Stimulated activated naive CD8-positive, alpha-beta T cell treated with anti-CD3 and anti-CD28 coated beads, Interleukin-15, amount 100 ng/mL, for 72 hours (primary cell): ENCODE measurements around the gene ITM2A.

Source experiments
- ATAC-seq: fragments of 150-1000 bp; cut with Tn5 transposase; 2 replicates; pipeline ENCODE4 v1.10.0; 2021; ENCODE audit warnings: mild to moderate bottlenecking, moderate library complexity
- DNase-seq, 2 donors: peaks; one replicate each; pipeline ENCODE4 v3.0.0; 2021 to 2022
- H3K27ac Mint-ChIP-seq, 2 donors: one replicate each; pipeline ENCODE4 v1.8.0; 2022; ENCODE audit warnings: mild to moderate bottlenecking in 2 of 2, mixed read lengths in 2 of 2, moderate library complexity in 2 of 2
- H3K27me3 Mint-ChIP-seq: one replicate; pipeline ENCODE4 v1.8.0; 2022; ENCODE audit warnings: mixed read lengths
- H3K4me1 Mint-ChIP-seq: one replicate; pipeline ENCODE4 v1.8.0; 2022; ENCODE audit warnings: mild to moderate bottlenecking, mixed read lengths
- H3K4me3 Mint-ChIP-seq, 2 donors: one replicate each; pipeline ENCODE4 v1.8.0; 2022; ENCODE audit warnings: mild to moderate bottlenecking in 2 of 2, mixed read lengths in 2 of 2, moderate library complexity in 1 of 2
- H3K9me3 Mint-ChIP-seq, 2 donors: one replicate each; pipeline ENCODE4 v1.8.0; 2022; ENCODE audit warnings: mixed read lengths in 2 of 2

Gene ITM2A

GRCh38 chrX:79366873-79367749, at the start of gene ITM2A:
Gene ITM2A (minus strand): TSS chrX:79367334. CDS start chrX:79367215, 119 bp downstream.
- H3K4me3 Mint-ChIP-seq, result peak within 1 kb of the TSS; percentile 95 to 99
- no peaks in the 10 kb centered on the region for H3K9me3 Mint-ChIP-seq
- H3K27ac Mint-ChIP-seq, result peak within 1 kb of the TSS; percentile 98
- no peaks in the 10 kb centered on the region for H3K27me3 Mint-ChIP-seq
- peak; percentile 49 to 74 for DNase-seq
- H3K4me1 Mint-ChIP-seq, result peaks cover 34% of the 10 kb centered on the region
- peak; percentile 87 for ATAC-seq

GRCh38 chrX:79415056-79415455, 47.9 kb upstream of the ITM2A start:
- no peaks in the 10 kb centered on the region for H3K4me1 Mint-ChIP-seq
- ATAC-seq, result no peak
- no peaks in the 10 kb centered on the region for H3K9me3 Mint-ChIP-seq
- H3K27me3 Mint-ChIP-seq, result no peaks in the 10 kb centered on the region
- H3K27ac Mint-ChIP-seq, result no peak overlapping the region
- no peak for DNase-seq
- H3K4me3 Mint-ChIP-seq, result no peak overlapping the region

GRCh38 chrX:79413963-79414362, 46.8 kb upstream of the ITM2A start:
- ATAC-seq (no peak), DNase-seq (no peak)
- Mint-ChIP-seq H3K4me1 (no peaks in the 10 kb centered on the region), H3K4me3 (no peak overlapping the region), H3K27me3 (no peaks in the 10 kb centered on the region), H3K9me3 (no peaks in the 10 kb centered on the region), H3K27ac (no peak overlapping the region)

GRCh38 chrX:79412972-79413371, 45.8 kb upstream of the ITM2A start:
- no peaks in the 10 kb centered on the region for H3K27me3 Mint-ChIP-seq
- H3K4me3 Mint-ChIP-seq, result peak overlapping the region; percentile 45 to 65
- ATAC-seq (no peak), DNase-seq (no peak)
- H3K9me3 Mint-ChIP-seq, result no peaks in the 10 kb centered on the region
- no peaks in the 10 kb centered on the region for H3K4me1 Mint-ChIP-seq
- peak overlapping the region in 1 of 2 donors; percentile 61 for H3K27ac Mint-ChIP-seq

GRCh38 chrX:79412166-79412565, 45.0 kb upstream of the ITM2A start:
- ATAC-seq (no peak), DNase-seq (no peak)
- Mint-ChIP-seq H3K4me3 (peak overlapping the region in 1 of 2 donors; percentile 45), H3K9me3 (no peaks in the 10 kb centered on the region), H3K4me1 (no peaks in the 10 kb centered on the region), H3K27ac (no peak overlapping the region), H3K27me3 (no peaks in the 10 kb centered on the region)

GRCh38 chrX:79409657-79410056, 42.5 kb upstream of the ITM2A start:
- Mint-ChIP-seq H3K27ac (no peak overlapping the region), H3K9me3 (peaks cover 5 to 8% of the 10 kb centered on the region in 2 donors), H3K27me3 (no peaks in the 10 kb centered on the region), H3K4me1 (no peaks in the 10 kb centered on the region), H3K4me3 (no peak overlapping the region)
- ATAC-seq (no peak), DNase-seq (no peak)

- no peaks in the 10 kb centered on the region for H3K27me3 Mint-ChIP-seq
- no peak overlapping the region for H3K27ac Mint-ChIP-seq
- DNase-seq (no peak), ATAC-seq (no peak)
- peaks cover 5 to 8% of the 10 kb centered on the region in 2 donors for H3K9me3 Mint-ChIP-seq
- H3K4me1 Mint-ChIP-seq, result no peaks in the 10 kb centered on the region
- H3K4me3 Mint-ChIP-seq, result no peak overlapping the region
Measured at GRCh38 chrX:79408623-79409322, 41.6 kb upstream of the ITM2A start.

- no peaks in the 10 kb centered on the region for H3K4me1 Mint-ChIP-seq
- no peak for DNase-seq
- no peak overlapping the region for H3K27ac Mint-ChIP-seq
- no peak overlapping the region for H3K4me3 Mint-ChIP-seq
- ATAC-seq, result no peak
- H3K9me3 Mint-ChIP-seq, result peaks cover 5 to 7% of the 10 kb centered on the region in 2 donors
- H3K27me3 Mint-ChIP-seq, result no peaks in the 10 kb centered on the region
Measured at GRCh38 chrX:79400623-79401022, 33.5 kb upstream of the ITM2A start.

GRCh38 chrX:79375340-79375739, 8.2 kb upstream of the ITM2A start:
- DNase-seq, result no peak
- peaks cover 16% of the 10 kb centered on the region for H3K4me1 Mint-ChIP-seq
- H3K27me3 Mint-ChIP-seq, result no peaks in the 10 kb centered on the region
- no peak overlapping the region for H3K4me3 Mint-ChIP-seq
- H3K9me3 Mint-ChIP-seq, result no peaks in the 10 kb centered on the region
- ATAC-seq, result no peak
- no peak overlapping the region for H3K27ac Mint-ChIP-seq

GRCh38 chrX:79371640-79372039, 4.5 kb upstream of the ITM2A start:
- Mint-ChIP-seq H3K4me3 (no peak overlapping the region), H3K27ac (no peak overlapping the region), H3K4me1 (peaks cover 33% of the 10 kb centered on the region), H3K27me3 (no peaks in the 10 kb centered on the region), H3K9me3 (no peaks in the 10 kb centered on the region)
- DNase-seq (no peak), ATAC-seq (no peak)

- no peaks in the 10 kb centered on the region for H3K27me3 Mint-ChIP-seq
- no peaks in the 10 kb centered on the region for H3K9me3 Mint-ChIP-seq
- DNase-seq (no peak), ATAC-seq (no peak)
- peaks cover 33% of the 10 kb centered on the region for H3K4me1 Mint-ChIP-seq
- H3K27ac Mint-ChIP-seq, result no peak overlapping the region
- no peak overlapping the region for H3K4me3 Mint-ChIP-seq
Measured at GRCh38 chrX:79371101-79371500, 4.0 kb upstream of the ITM2A start.

- Mint-ChIP-seq H3K9me3 (no peaks in the 10 kb centered on the region), H3K4me1 (peaks cover 33% of the 10 kb centered on the region), H3K27ac (no peak overlapping the region), H3K4me3 (no peak overlapping the region), H3K27me3 (no peaks in the 10 kb centered on the region)
- ATAC-seq (no peak), DNase-seq (no peak)
Measured at GRCh38 chrX:79369871-79370270, 2.7 kb upstream of the ITM2A start.

- H3K27me3 Mint-ChIP-seq, result no peaks in the 10 kb centered on the region
- no peak overlapping the region for H3K27ac Mint-ChIP-seq
- DNase-seq, result no peak
- H3K4me3 Mint-ChIP-seq, result no peak overlapping the region
- H3K9me3 Mint-ChIP-seq, result no peaks in the 10 kb centered on the region
- H3K4me1 Mint-ChIP-seq, result peaks cover 33% of the 10 kb centered on the region
- ATAC-seq, result no peak
Measured at GRCh38 chrX:79368441-79368840, 1.3 kb upstream of the ITM2A start.

GRCh38 chrX:79367907-79368306, 773 bp upstream of the ITM2A start:
- Mint-ChIP-seq H3K27me3 (no peaks in the 10 kb centered on the region), H3K4me1 (peaks cover 36% of the 10 kb centered on the region), H3K4me3 (peak overlapping the region; percentile 95 to 99), H3K9me3 (no peaks in the 10 kb centered on the region), H3K27ac (peak overlapping the region; percentile 98)
- ATAC-seq (no peak), DNase-seq (no peak)

- DNase-seq (no peak), ATAC-seq (peak; percentile 14)
- peaks cover 36% of the 10 kb centered on the region for H3K4me1 Mint-ChIP-seq
- no peaks in the 10 kb centered on the region for H3K9me3 Mint-ChIP-seq
- H3K27me3 Mint-ChIP-seq, result no peaks in the 10 kb centered on the region
- H3K27ac Mint-ChIP-seq, result peak overlapping the region; percentile 98
- peak overlapping the region; percentile 95 to 99 for H3K4me3 Mint-ChIP-seq
Measured at GRCh38 chrX:79366556-79366872, 620 bp downstream of the ITM2A start.

GRCh38 chrX:79365591-79365990, 1.5 kb downstream of the ITM2A start:
- Mint-ChIP-seq H3K9me3 (no peaks in the 10 kb centered on the region), H3K27me3 (no peaks in the 10 kb centered on the region), H3K4me3 (peak overlapping the region; percentile 95 to 99), H3K27ac (peak overlapping the region; percentile 94 to 98), H3K4me1 (peaks cover 40% of the 10 kb centered on the region)
- no peak for DNase-seq
- no peak for ATAC-seq
